ENCODE measurements around the gene AGAP3. TPM values are rescaled to one million over a fixed set of nuclear protein-coding genes. Genes with fewer than 3 reads are reported as not detected.

AGAP3 gene
- total and polyA plus RNA-seq, 11 donors, result 30.3 to 83.7 (median 55.6) TPM

DNA sequence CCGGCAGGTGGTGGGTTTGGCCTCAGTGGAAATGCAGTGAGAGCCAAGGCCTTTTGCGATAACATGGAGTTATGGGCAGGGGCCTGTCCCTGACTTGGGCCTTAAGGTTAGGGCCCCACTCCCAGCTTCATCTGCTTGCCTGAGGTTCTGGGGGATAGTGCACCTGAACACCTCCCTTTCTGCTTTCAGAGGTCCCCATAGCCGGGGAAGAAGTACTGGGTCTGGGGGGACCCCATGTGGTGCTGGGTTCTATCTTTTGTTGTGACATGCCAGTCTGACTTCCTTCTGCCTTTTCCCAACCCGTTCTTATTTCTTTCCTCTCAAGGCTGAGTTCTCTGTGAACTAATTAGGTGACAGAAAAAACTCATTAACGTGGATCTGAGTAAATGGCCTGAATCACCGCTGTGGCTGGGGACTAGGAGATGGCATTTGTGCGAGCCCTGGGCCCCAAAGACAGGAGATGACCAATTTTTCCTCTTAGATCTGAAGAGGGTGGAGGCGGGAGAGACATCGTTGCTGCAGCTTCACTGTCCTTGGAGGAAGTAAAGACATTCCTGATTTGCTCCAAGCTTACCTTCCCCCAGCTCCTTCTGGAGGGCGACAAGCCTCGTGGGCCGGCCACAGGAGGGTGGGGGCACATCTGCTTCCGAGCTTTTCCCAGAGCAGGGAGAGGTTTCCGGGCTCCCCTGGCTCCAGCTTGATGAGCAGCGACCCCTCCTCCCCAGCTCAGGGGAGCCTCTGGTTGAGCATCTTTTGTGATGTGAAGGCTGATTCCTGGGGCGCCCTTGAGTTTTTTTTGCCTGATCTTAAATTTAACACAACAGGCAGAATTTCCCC, 2.0 kb downstream of the AGAP3 start:
- ATAC-seq (peak in 1 of 4 donors; percentile 23), DNase-seq (peak in 2 of 5 donors; percentile 55 to 63)
- Histone ChIP-seq H3K27me3 (no peaks in the 10 kb centered on the region), H3K27ac (peak overlapping the region; percentile 66 to 95 (median 90)), H3K36me3 (peaks cover 0 to 7% (median 0%) of the 10 kb centered on the region in 9 donors), H3K4me3 (peak overlapping the region; percentile 60 to 96 (median 81)), H3K4me1 (peaks cover 0 to 73% (median 60%) of the 10 kb centered on the region in 12 donors), H3K9me3 (no peaks in the 10 kb centered on the region)
- intact Hi-C loops (cut with DNase I), result loop anchor here in 1 of 10 donors (2.0 kb wide), 1 partner anchor 59 kb away; the partner anchor contains the start of gene ABCB8
- WGBS, 4 donors, result 42 to 61% (median 46%) methylated on average over 15 to 16 of the region's 16 CpGs
- TF ChIP-seq POLR2A (IDR thresholded peaks at IDR 0.05) (no peak), CTCF (IDR thresholded peaks at IDR 0.05) (no peak)

DNA sequence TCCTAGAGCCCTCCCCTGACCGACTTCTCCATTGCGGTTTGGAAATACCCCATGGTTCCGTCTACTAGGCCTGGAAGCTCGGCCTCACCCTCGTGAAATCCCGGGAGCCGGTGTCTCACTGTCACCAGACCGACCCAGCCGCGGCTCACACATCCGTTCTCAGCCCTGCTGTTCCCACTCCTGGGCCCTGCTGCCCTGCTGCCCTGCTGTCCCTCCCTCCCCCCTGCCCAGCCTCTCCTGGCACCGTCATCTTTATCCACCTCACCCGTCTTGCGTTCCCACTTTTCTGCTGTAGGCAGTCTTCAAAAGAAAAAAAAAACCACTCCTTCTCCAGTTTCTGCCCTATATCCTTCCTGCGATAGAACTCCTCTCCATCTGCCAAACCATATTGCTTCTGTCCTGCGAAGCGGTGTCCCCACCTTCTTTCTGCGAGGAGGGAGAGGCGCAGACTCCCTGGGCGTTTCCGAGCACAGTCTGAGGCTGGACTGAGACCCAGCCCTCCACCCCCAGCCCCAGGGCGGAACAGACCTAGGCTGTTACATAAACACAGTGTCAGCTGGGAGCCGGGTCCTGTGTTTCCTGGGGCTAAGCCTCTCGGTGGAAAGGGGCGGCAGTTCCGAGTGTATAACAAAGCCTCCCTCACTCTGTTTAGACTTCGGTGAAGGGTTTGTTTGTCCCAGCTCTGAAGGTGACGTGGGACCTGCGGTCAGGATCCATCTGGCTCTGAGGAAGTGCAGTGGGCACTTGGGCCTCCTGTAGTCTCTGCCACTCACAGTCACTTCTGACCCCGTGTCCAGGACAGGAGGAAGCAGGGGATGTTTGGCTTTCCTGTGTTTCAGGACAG, 2.8 kb downstream of the AGAP3 start:
- DNase-seq (peak; percentile 80 to 83 (median 81)), ATAC-seq (peak; percentile 49 to 78 (median 53))
- Histone ChIP-seq H3K4me3 (peak overlapping the region in 11 of 12 donors; percentile 11 to 96 (median 80)), H3K27me3 (no peaks in the 10 kb centered on the region), H3K27ac (peak overlapping the region; percentile 66 to 95 (median 90)), H3K36me3 (peaks cover 0 to 7% (median 0%) of the 10 kb centered on the region in 9 donors), H3K4me1 (peaks cover 0 to 67% (median 55%) of the 10 kb centered on the region in 12 donors), H3K9me3 (no peaks in the 10 kb centered on the region)
- TF ChIP-seq POLR2A (IDR thresholded peaks at IDR 0.05) (peak in 1 of 2 donors; percentile 27), CTCF (IDR thresholded peaks at IDR 0.05) (no peak)
- intact Hi-C loops (cut with DNase I), result loop anchor here in 1 of 10 donors (2.0 kb wide), 1 partner anchor 60 kb away; the partner anchor contains the start of gene ABCB8
- 40 to 44% (median 42%) methylated on average over 29 to 30 of the region's 30 CpGs for WGBS, 4 donors

DNA sequence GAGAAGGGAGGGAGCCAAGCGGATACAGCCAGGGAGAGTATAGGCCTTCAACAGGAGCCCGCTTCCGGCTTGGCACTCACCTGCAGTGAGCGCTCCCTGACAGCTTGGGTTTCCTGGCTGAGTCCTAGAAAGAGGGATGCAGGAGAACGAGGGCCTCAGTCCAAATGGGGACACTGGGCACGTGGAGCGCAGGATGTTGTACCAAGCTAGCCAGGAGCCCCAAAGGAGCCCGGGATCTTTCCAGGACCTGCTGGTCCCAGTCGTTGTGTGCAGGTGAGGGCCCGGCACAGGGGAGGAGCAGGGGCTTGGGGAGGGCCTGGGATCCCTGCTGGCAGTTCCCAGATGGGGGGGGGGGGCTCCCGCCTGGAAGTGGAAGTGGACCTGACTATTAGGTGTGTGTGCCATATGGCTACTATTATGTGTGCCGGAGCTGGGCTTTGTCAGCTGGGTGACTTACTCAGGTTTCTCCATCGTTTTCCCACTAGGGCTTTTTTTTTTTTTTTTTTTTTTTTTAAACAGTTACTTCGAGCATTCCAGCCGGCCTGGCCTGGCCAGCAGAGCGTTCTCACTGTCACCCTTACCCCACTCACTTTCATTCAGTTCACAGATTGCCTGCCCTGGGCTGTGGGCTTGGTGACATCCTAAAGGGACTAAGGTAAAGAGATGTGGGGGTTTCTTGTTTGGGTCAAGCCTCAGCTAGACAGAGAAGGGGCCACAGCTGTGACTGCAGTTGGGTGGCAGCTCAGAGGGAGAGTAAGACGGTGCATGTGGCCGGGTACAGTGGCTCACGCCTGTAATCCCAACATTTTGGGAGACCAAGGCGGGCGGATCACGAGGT, 3.8 kb downstream of the AGAP3 start:
- no peaks in the 10 kb centered on the region for H3K9me3 ChIP-seq
- no peaks in the 10 kb centered on the region for H3K27me3 ChIP-seq
- 62 to 74% (median 68%) methylated on average over 21 to 22 of the region's 22 CpGs for WGBS, 4 donors
- ATAC-seq (no peak), DNase-seq (no peak)
- TF ChIP-seq POLR2A (IDR thresholded peaks at IDR 0.05), result no peak
- no peak for TF ChIP-seq CTCF (IDR thresholded peaks at IDR 0.05)
- intact Hi-C loops (cut with DNase I), result loop anchor here in 3 of 10 donors (2.0 to 10.0 kb wide), 3 partner anchors 21 to 65 kb away; partner anchors contain the start of genes ABCB8 (in 2 of the 3) and ATG9B (in 1 of the 3)
- peaks cover 0 to 69% (median 57%) of the 10 kb centered on the region in 12 donors for H3K4me1 ChIP-seq
- H3K4me3 ChIP-seq, result peak overlapping the region in 10 of 12 donors; percentile 30 to 96 (median 82)
- peak overlapping the region; percentile 66 to 95 (median 90) for H3K27ac ChIP-seq
- peaks cover 0 to 7% (median 0%) of the 10 kb centered on the region in 9 donors for H3K36me3 ChIP-seq
